ENCODE results near the gene CMTR1.
"Not testable (repeated sequence)": the region's sequence is repeated elsewhere in the genome, so short reads cannot be mapped to it uniquely, and the experiment has no call there.

The CMTR1 gene

DNA sequence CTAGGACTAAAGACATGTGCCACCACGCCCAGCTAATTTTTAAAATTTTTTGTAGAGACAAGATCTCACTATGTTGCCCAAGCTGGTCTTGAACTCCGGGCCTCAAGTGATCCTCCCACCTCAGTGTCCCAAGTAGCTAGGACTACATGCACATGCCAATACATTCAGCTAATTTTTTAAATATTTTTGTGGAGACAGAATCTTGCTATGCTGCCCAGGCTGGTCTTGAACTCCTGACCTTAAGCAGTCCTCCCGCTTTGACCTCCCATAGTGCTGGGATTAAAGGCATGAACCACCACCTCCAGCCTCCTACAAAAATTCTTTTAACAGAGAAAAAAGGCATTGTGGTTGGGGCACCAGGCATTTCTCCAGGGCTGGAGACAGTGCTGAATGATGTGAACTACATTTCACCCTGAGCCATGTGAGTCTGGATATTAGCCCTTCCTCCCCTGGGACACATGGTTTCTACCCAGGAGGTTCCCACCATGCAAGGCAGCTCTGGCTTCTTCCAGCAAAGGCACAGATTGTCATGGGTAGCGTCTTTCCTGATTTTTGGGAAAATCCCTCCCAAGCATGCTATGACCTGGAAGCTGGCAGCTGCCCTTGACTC, 36.3 kb upstream of the CMTR1 start:
- Histone ChIP-seq H3K4me3 (ENCODE audit: insufficient read length, low read depth) (no peak overlapping the region), H3K9me3 (ENCODE audit: insufficient read depth, low read length) (no peaks in the 10 kb centered on the region), H3K4me1 (ENCODE audit: insufficient read depth, insufficient read length) (no peaks in the 10 kb centered on the region), H3K27me3 (ENCODE audit: insufficient read depth, insufficient read length) (no peaks in the 10 kb centered on the region), H3K9ac (ENCODE audit: insufficient read length, low read depth) (no peak overlapping the region), H3K36me3 (ENCODE audit: insufficient read depth, insufficient read length, low read length) (peaks cover 16% of the 10 kb centered on the region)
- no peak for DNase-seq (ENCODE audit: low read depth, low spot score)
- no peak for TF ChIP-seq YY1 (IDR thresholded peaks at IDR 0.05; ENCODE audit: insufficient read depth, insufficient read length)

DNA sequence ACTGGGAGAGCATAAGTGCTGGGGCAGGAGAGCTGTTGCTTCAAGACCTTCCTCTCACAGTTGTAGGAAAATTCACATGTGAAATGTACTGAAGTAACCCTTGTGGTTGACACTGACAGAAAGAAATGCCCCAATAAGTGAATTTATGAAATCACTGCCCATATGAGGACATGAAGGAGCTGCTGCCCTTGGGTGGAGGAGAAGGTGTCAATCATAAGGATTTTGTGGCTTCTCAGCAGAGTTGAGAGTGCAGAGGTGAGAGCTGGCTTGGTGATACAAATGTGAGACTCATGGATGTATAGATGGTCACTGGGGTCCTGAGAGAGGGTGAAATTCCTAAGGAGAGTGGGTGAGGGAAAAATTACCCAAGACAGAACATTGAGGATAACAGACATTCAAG, 33.9 kb upstream of the CMTR1 start:
- Histone ChIP-seq H3K9ac (ENCODE audit: insufficient read length, low read depth) (no peak overlapping the region), H3K4me3 (ENCODE audit: insufficient read length, low read depth) (no peak overlapping the region), H3K4me1 (ENCODE audit: insufficient read depth, insufficient read length) (no peaks in the 10 kb centered on the region), H3K9me3 (ENCODE audit: insufficient read depth, low read length) (no peaks in the 10 kb centered on the region), H3K36me3 (ENCODE audit: insufficient read depth, insufficient read length, low read length) (no peaks in the 10 kb centered on the region), H3K27me3 (ENCODE audit: insufficient read depth, insufficient read length) (no peaks in the 10 kb centered on the region)
- TF ChIP-seq SUZ12 (IDR thresholded peaks at IDR 0.05; ENCODE audit: extremely low read depth, insufficient read depth, insufficient read length), result no peak
- TF ChIP-seq ZNF274 (IDR thresholded peaks at IDR 0.05; ENCODE audit: low read depth, low read length), result no peak
- TF ChIP-seq YY1 (IDR thresholded peaks at IDR 0.05; ENCODE audit: insufficient read depth, insufficient read length), result no peak
- DNase-seq (ENCODE audit: low read depth, low spot score), result no peak

DNA sequence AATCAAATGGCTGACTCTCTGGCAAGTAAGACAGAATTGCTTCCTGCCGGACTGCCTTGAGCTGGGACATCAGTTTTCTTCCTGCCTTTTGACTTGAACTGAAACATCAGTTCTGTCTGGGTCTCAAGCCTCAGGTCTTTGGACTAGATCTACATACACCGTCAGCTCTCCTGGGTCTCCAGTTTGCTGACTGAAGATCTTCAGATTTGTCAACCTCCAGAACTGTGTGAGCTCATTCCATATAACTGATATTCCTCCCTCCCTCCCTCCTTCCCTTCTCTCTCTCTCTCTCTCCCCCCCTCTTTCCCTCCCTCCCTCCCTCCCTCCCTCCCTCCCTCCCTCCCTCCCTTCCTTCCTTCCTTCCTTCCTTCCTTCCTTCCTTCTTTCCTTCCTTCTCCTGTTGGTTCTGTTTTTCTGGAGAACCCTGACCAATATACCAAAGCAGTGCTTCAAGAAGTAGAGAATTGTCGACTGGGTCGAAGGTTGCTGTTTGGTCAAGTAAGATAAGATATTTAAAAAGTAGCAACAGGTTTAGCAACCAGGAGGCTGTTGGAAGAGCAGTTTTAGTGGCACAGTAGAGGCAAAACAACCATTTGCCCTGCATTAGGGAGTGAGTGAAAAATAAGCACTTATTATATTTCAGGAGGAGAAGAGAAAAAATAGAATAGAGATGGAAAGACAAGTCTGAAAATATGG, 33.1 kb upstream of the CMTR1 start:
- no peaks in the 10 kb centered on the region for H3K27me3 ChIP-seq (ENCODE audit: insufficient read depth, insufficient read length)
- TF ChIP-seq ZNF274 (IDR thresholded peaks at IDR 0.05; ENCODE audit: low read depth, low read length) (no peak), SUZ12 (IDR thresholded peaks at IDR 0.05; ENCODE audit: extremely low read depth, insufficient read depth, insufficient read length) (no peak), YY1 (IDR thresholded peaks at IDR 0.05; ENCODE audit: insufficient read depth, insufficient read length) (no peak)
- H3K4me1 ChIP-seq (ENCODE audit: insufficient read depth, insufficient read length), result no peaks in the 10 kb centered on the region
- no peak for DNase-seq (ENCODE audit: low read depth, low spot score)
- H3K36me3 ChIP-seq (ENCODE audit: insufficient read depth, insufficient read length, low read length), result no peaks in the 10 kb centered on the region
- no peak overlapping the region for H3K4me3 ChIP-seq (ENCODE audit: insufficient read length, low read depth)
- no peak overlapping the region for H3K9ac ChIP-seq (ENCODE audit: insufficient read length, low read depth)
- no peaks in the 10 kb centered on the region for H3K9me3 ChIP-seq (ENCODE audit: insufficient read depth, low read length)

DNA sequence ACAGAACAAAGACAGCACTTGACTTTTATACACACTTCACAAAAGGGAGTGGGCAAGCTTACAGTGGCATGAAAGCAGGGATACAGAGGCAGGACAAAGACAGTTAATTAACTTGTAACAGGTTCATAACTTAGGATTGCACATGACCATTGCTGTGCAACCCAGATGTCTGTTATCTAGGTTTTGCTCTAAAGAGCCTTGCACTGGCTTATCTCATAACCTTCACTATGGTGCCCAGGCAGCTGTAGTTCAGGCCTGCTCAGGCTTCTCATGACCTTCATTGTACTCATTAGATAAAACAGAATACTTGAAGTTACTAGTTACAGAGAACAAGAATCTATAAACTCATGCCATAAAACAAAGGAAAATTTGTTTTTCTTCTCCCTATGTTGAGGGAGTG, 31.4 kb upstream of the CMTR1 start:
- H3K4me3 ChIP-seq (ENCODE audit: insufficient read length, low read depth); H3K27me3 ChIP-seq (ENCODE audit: insufficient read depth, insufficient read length); H3K4me1 ChIP-seq (ENCODE audit: insufficient read depth, insufficient read length); H3K36me3 ChIP-seq (ENCODE audit: insufficient read depth, insufficient read length, low read length); H3K9ac ChIP-seq (ENCODE audit: insufficient read length, low read depth); H3K9me3 ChIP-seq (ENCODE audit: insufficient read depth, low read length); DNase-seq (ENCODE audit: low read depth, low spot score): not testable (repeated sequence)

DNA sequence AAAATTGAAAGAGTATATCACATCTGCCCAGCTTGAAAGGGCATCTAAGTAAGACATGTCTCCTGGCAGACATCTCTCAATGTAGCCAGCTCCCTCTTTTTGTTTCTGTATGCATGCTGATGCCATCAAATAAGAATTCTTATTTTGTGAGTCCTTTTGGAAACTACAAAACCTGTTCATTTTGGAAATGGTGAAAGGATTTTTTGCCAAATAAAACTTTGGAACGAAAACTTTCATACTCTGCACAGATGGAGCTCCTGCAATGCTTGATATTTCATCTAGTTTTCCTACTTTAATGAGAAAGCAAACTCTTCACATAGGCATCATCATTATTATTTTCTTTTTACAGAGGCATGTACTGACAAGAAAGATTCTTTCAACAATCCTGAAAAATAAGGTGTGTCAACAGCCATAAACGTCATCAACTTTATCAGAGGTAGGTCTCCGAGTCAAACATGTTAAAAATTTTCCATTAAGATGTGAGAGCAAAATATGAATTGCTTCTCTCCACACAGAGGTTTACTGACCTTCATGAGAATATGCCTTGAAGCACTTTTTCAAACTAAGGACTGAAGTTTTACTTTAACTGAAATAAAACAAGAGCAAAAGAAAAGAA, 26.2 kb upstream of the CMTR1 start:
- Histone ChIP-seq H3K9ac (ENCODE audit: insufficient read length, low read depth) (no peak overlapping the region), H3K4me1 (ENCODE audit: insufficient read depth, insufficient read length) (no peaks in the 10 kb centered on the region), H3K27me3 (ENCODE audit: insufficient read depth, insufficient read length) (no peaks in the 10 kb centered on the region), H3K9me3 (ENCODE audit: insufficient read depth, low read length) (no peaks in the 10 kb centered on the region), H3K36me3 (ENCODE audit: insufficient read depth, insufficient read length, low read length) (no peaks in the 10 kb centered on the region), H3K4me3 (ENCODE audit: insufficient read length, low read depth) (no peak overlapping the region)
- no peak for TF ChIP-seq YY1 (IDR thresholded peaks at IDR 0.05; ENCODE audit: insufficient read depth, insufficient read length)
- no peak for TF ChIP-seq SUZ12 (IDR thresholded peaks at IDR 0.05; ENCODE audit: extremely low read depth, insufficient read depth, insufficient read length)
- no peak for DNase-seq (ENCODE audit: low read depth, low spot score)

DNA sequence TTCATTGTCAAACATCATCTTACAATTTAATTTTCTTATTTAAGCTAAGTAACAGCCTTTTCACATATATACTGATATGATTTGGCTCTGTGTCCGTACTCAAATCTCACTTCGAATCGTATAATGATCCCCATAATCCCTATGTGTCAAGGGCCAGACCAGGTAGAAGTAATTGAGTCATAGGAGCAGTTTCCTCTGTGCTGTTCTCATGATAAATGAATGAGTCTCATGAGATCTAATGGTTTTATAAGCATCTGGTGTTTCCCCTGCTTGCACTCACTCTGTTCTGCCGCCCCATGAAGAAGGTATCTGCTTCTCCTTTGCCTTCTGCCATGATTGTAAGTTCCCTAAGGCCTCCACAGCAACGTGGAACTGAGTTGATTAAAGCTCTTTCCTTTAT, 25.1 kb upstream of the CMTR1 start:
- DNase-seq (ENCODE audit: low read depth, low spot score), result no peak
- H3K36me3 ChIP-seq (ENCODE audit: insufficient read depth, insufficient read length, low read length), result no peaks in the 10 kb centered on the region

DNA sequence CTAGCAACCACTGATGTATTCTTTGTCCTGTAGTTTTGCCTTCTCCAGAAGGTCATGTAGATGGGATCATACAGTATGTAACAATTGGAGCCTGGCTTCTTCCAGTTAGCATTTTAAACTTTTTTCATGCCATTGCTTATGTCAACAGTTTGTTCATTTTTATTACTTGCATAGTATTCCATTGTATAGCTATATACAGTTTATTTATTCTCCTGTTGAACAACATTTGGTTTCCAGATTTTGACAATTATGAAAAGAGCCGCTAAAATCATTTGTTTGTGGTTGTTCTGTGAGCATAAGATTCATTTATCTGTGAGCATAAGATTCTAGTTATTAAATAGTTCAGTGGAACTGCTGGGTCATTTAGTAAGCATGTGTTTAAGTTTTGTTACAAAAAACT, 23.5 kb upstream of the CMTR1 start:
- Histone ChIP-seq H3K27me3 (ENCODE audit: insufficient read depth, insufficient read length) (no peaks in the 10 kb centered on the region), H3K4me3 (ENCODE audit: insufficient read length, low read depth) (no peak overlapping the region), H3K4me1 (ENCODE audit: insufficient read depth, insufficient read length) (no peaks in the 10 kb centered on the region), H3K9ac (ENCODE audit: insufficient read length, low read depth) (no peak overlapping the region), H3K36me3 (ENCODE audit: insufficient read depth, insufficient read length, low read length) (no peaks in the 10 kb centered on the region), H3K9me3 (ENCODE audit: insufficient read depth, low read length) (no peaks in the 10 kb centered on the region)
- no peak for TF ChIP-seq YY1 (IDR thresholded peaks at IDR 0.05; ENCODE audit: insufficient read depth, insufficient read length)
- TF ChIP-seq ZNF274 (IDR thresholded peaks at IDR 0.05; ENCODE audit: low read depth, low read length), result no peak
- TF ChIP-seq SUZ12 (IDR thresholded peaks at IDR 0.05; ENCODE audit: extremely low read depth, insufficient read depth, insufficient read length), result no peak
- DNase-seq (ENCODE audit: low read depth, low spot score), result no peak

More for the DNA sequence above, 25.1 kb upstream of the CMTR1 start:
- Histone ChIP-seq H3K9ac (ENCODE audit: insufficient read length, low read depth) (no peak overlapping the region), H3K4me3 (ENCODE audit: insufficient read length, low read depth) (no peak overlapping the region), H3K27me3 (ENCODE audit: insufficient read depth, insufficient read length) (no peaks in the 10 kb centered on the region), H3K4me1 (ENCODE audit: insufficient read depth, insufficient read length) (no peaks in the 10 kb centered on the region), H3K9me3 (ENCODE audit: insufficient read depth, low read length) (no peaks in the 10 kb centered on the region)
- no peak for TF ChIP-seq YY1 (IDR thresholded peaks at IDR 0.05; ENCODE audit: insufficient read depth, insufficient read length)

Data from NT2/D1 (cell line).